Liver (tissue), 9 donors: ENCODE results near the gene STRN. TPM values are rescaled to one million over a fixed set of nuclear protein-coding genes. Genes with fewer than 3 reads are reported as not detected.

ENCODE experiments used
- DNase-seq: peaks from one replicate; pipeline ENCODE4 v3.0.0-alpha.2; 2017; ENCODE audit warnings: low spot score
- H3K27ac ChIP-seq, 2 donors: one replicate each; pipeline ENCODE4 v1.7.0; 2013; ENCODE audit warnings: inconsistent platforms in 2 of 2, low read length in 2 of 2, control low read depth in 1 of 2, low read depth in 1 of 2, mild to moderate bottlenecking in 1 of 2
- H3K27me3 ChIP-seq, 4 donors: one replicate each; pipeline versions ENCODE4 v1.6.1 to v1.7.0; 2013; ENCODE audit warnings: low read length in 3 of 4, inconsistent platforms in 1 of 4, mild to moderate bottlenecking in 1 of 4, moderate library complexity in 1 of 4; ENCODE audit not compliant: control insufficient read depth in 4 of 4, insufficient read depth in 4 of 4
- H3K36me3 ChIP-seq, 4 donors: one replicate each; pipeline versions ENCODE4 v1.6.1 to v1.7.0; 2013; ENCODE audit warnings: low read length in 3 of 4, mild to moderate bottlenecking in 3 of 4, low read depth in 1 of 4, moderate library complexity in 1 of 4; ENCODE audit not compliant: control insufficient read depth in 4 of 4, insufficient read depth in 3 of 4
- H3K4me1 ChIP-seq, 4 donors: one replicate each; pipeline versions ENCODE4 v1.6.1 to v1.7.0; 2013; ENCODE audit warnings: low read length in 3 of 4, mild to moderate bottlenecking in 3 of 4, moderate library complexity in 1 of 4; ENCODE audit not compliant: control insufficient read depth in 4 of 4, insufficient read depth in 4 of 4
- H3K4me3 ChIP-seq, 3 donors: one replicate each; pipeline versions ENCODE4 v1.6.1 to v1.7.0; 2013; ENCODE audit warnings: low read length in 3 of 3, control low read depth in 1 of 3, low read depth in 1 of 3, mild to moderate bottlenecking in 1 of 3
- H3K9ac ChIP-seq, 2 donors: one replicate each; pipeline ENCODE4 v1.7.0; 2013; ENCODE audit warnings: low read length in 2 of 2, mild to moderate bottlenecking in 2 of 2, moderate library complexity in 2 of 2, control low read depth in 1 of 2, low read depth in 1 of 2
- H3K9me3 ChIP-seq, 4 donors: one replicate each; pipeline versions ENCODE4 v1.6.1 to v1.7.0; 2013; ENCODE audit warnings: low read length in 3 of 4; ENCODE audit not compliant: control insufficient read depth in 4 of 4
- CTCF ChIP-seq: fragments of 150-350 bp; IDR thresholded peaks from 2 replicates; pipeline ENCODE4 v1.5.1; 2017; ENCODE audit warnings: improper control_type of control experiment, low read depth, low read length; ENCODE audit not compliant: missing input control
- EGR1 ChIP-seq, 2 donors: IDR thresholded peaks; 2 replicates each; pipeline ENCODE4 v1.6.1; 2016 to 2018; ENCODE audit warnings: antibody characterized with exemption in 2 of 2, low read depth in 2 of 2
- FOXA1 ChIP-seq: IDR thresholded peaks from 2 replicates; pipeline ENCODE4 v1.6.1; 2016; ENCODE audit warnings: antibody characterized with exemption
- FOXA2 ChIP-seq: IDR thresholded peaks from 2 replicates; pipeline ENCODE4 v1.6.1; 2016; ENCODE audit warnings: antibody characterized with exemption
- GABPA ChIP-seq, 2 donors: IDR thresholded peaks in 1 of 2; conservative IDR thresholded peaks in 1 of 2; 2 replicates each; pipeline ENCODE4 v1.6.1; 2016; ENCODE audit warnings: antibody characterized with exemption in 2 of 2, mild to moderate bottlenecking in 1 of 2, moderate library complexity in 1 of 2
- HNF4A ChIP-seq, 2 donors: conservative IDR thresholded peaks; 2 replicates each; pipeline ENCODE4 v1.6.1; 2016; ENCODE audit warnings: antibody characterized with exemption in 2 of 2, mild to moderate bottlenecking in 2 of 2
- HNF4G ChIP-seq: IDR thresholded peaks from 2 replicates; pipeline ENCODE4 v1.6.1; 2016; ENCODE audit warnings: antibody characterized with exemption
- JUND ChIP-seq, 2 donors: IDR thresholded peaks; 2 replicates each; pipeline ENCODE4 v1.6.1; 2016; ENCODE audit warnings: antibody characterized with exemption in 2 of 2
- NR2F2 ChIP-seq: IDR thresholded peaks from 2 replicates; pipeline ENCODE4 v1.6.1; 2016; ENCODE audit warnings: antibody characterized with exemption
- RAD21 ChIP-seq, 2 donors: IDR thresholded peaks; 2 replicates each; pipeline ENCODE4 v1.6.1; 2016; ENCODE audit warnings: antibody characterized with exemption in 2 of 2, mild to moderate bottlenecking in 2 of 2
- RXRA ChIP-seq, 2 donors: IDR thresholded peaks; 2 replicates each; pipeline ENCODE4 v1.6.1; 2017 to 2018; ENCODE audit warnings: antibody characterized with exemption in 2 of 2, mild to moderate bottlenecking in 1 of 2
- SP1 ChIP-seq: IDR thresholded peaks from 2 replicates; pipeline ENCODE4 v1.6.1; 2018; ENCODE audit warnings: antibody characterized with exemption, mild to moderate bottlenecking
- TAF1 ChIP-seq: conservative IDR thresholded peaks from 2 replicates; pipeline ENCODE4 v1.6.1; 2016; ENCODE audit warnings: antibody characterized with exemption, mild to moderate bottlenecking
- YY1 ChIP-seq: IDR thresholded peaks from 2 replicates; pipeline ENCODE4 v1.6.1; 2016; ENCODE audit warnings: antibody characterized with exemption, mild to moderate bottlenecking
- ZBTB33 ChIP-seq: IDR thresholded peaks from 2 replicates; pipeline ENCODE4 v1.6.1; 2016; ENCODE audit warnings: antibody characterized with exemption
- WGBS: extraction: QIAGEN DNeasy Blood & Tissue Kit; methylation state at CpG from one replicate; pipeline ENCODE4 v1.1.7; 2013; 5-methylcytosine and 5-hydroxymethylcytosine counted together
- polyA plus RNA-seq, 2 donors: library from polyadenylated mRNA; stranded (reverse) in 1 of 2; unstranded in 1 of 2; fragments of 200-250 nt in 1 of 2; fragments of >200 nt in 1 of 2; fragmentation: Nextera tagmentation in 1 of 2; extraction: Ambion mirVana in 1 of 2; gene quantifications; one replicate each; pipeline versions ENCODE4 v1.2.1 to v1.2.3, GENCODE V29; 2013 to 2015
- total RNA-seq, 2 donors: library from RNA; depleted of rRNA; stranded (reverse); fragments of >200 nt; gene quantifications; one replicate each; pipeline ENCODE4 v1.2.3, GENCODE V29; 2014
- TF ChIP-seq, protein P1 (sequence below): IDR thresholded peaks from 2 replicates; pipeline ENCODE4 v1.6.1; 2016; ENCODE audit warnings: antibody characterized with exemption
- TF ChIP-seq, protein P2 (sequence below): IDR thresholded peaks from 2 replicates; pipeline ENCODE4 v1.6.1; 2016; ENCODE audit warnings: antibody characterized with exemption, mild to moderate bottlenecking
- TF ChIP-seq, protein P3 (sequence below): IDR thresholded peaks from 2 replicates; pipeline ENCODE4 v1.6.1; 2016; ENCODE audit warnings: antibody characterized with exemption
- donor health status: healthy.
- donor health status: healthy.
- donor health status: healthy.
- donor health status: healthy.
- donor health status: healthy.

STRN gene
- total and polyA plus RNA-seq, 4 donors: 2.5 to 11.9 (median 5.6) TPM

DNA sequence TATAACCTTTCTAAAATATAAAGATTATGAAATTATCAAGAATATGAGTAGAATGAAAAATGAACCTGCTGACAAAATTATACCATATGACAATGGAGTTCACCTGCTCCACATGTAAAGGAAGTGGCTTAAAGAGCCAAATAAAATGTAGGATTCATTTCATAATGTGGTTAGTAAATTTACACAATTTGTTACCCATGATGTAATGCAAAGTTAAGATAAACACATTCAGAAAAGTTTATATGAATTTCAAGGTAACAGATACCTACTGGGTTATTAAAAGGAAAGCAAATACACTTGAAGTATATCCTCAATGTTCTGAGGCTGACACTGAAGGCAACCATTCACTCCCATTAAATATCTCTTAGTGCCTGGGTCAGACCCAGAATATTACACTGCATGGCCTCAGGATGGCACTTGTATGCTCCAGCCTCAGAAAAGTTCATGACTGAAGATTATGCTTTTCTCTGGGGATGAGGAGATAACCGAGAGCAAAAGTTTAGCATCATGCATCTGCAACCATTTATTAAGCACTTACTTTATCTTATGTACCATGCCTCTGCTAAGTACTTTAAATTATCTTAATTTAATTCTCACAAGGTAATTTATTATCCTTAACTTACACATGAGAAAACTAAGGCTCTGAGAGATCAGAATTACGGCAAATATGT, 6.2 kb downstream of the STRN start:
- TF ChIP-seq RAD21 (IDR thresholded peaks at IDR 0.05) (no peak), RXRA (IDR thresholded peaks at IDR 0.05) (no peak), ZBTB33 (no peak), HNF4A (conservative IDR thresholded peaks at IDR 0.05) (no peak), YY1 (no peak), GABPA (IDR thresholded peaks at IDR 0.05 in 1 of 2, conservative IDR thresholded peaks at IDR 0.05 in 1 of 2) (no peak), FOXA2 (no peak), HNF4G (no peak), TAF1 (no peak), SP1 (no peak), FOXA1 (no peak), JUND (IDR thresholded peaks at IDR 0.05) (no peak), EGR1 (IDR thresholded peaks at IDR 0.05; ENCODE audit: low read depth in 2 of 2) (no peak), NR2F2 (no peak), CTCF (no peak)
- TF ChIP-seq, protein P1, sequence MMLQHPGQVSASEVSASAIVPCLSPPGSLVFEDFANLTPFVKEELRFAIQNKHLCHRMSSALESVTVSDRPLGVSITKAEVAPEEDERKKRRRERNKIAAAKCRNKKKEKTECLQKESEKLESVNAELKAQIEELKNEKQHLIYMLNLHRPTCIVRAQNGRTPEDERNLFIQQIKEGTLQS: no peak
- TF ChIP-seq, protein P2, sequence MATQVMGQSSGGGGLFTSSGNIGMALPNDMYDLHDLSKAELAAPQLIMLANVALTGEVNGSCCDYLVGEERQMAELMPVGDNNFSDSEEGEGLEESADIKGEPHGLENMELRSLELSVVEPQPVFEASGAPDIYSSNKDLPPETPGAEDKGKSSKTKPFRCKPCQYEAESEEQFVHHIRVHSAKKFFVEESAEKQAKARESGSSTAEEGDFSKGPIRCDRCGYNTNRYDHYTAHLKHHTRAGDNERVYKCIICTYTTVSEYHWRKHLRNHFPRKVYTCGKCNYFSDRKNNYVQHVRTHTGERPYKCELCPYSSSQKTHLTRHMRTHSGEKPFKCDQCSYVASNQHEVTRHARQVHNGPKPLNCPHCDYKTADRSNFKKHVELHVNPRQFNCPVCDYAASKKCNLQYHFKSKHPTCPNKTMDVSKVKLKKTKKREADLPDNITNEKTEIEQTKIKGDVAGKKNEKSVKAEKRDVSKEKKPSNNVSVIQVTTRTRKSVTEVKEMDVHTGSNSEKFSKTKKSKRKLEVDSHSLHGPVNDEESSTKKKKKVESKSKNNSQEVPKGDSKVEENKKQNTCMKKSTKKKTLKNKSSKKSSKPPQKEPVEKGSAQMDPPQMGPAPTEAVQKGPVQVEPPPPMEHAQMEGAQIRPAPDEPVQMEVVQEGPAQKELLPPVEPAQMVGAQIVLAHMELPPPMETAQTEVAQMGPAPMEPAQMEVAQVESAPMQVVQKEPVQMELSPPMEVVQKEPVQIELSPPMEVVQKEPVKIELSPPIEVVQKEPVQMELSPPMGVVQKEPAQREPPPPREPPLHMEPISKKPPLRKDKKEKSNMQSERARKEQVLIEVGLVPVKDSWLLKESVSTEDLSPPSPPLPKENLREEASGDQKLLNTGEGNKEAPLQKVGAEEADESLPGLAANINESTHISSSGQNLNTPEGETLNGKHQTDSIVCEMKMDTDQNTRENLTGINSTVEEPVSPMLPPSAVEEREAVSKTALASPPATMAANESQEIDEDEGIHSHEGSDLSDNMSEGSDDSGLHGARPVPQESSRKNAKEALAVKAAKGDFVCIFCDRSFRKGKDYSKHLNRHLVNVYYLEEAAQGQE: no peak
- TF ChIP-seq, protein P3, sequence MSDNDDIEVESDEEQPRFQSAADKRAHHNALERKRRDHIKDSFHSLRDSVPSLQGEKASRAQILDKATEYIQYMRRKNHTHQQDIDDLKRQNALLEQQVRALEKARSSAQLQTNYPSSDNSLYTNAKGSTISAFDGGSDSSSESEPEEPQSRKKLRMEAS: no peak
- H3K27me3 ChIP-seq: no peaks in the 10 kb centered on the region
- H3K27ac ChIP-seq: no peak overlapping the region
- DNase-seq: no peak
- H3K4me3 ChIP-seq: no peak overlapping the region
- H3K9me3 ChIP-seq: no peaks in the 10 kb centered on the region
- H3K36me3 ChIP-seq: no peaks in the 10 kb centered on the region
- 94% methylated on average over 2 of the region's 2 CpGs for WGBS
- H3K9ac ChIP-seq: no peak overlapping the region
- H3K4me1 ChIP-seq: peaks cover 7 to 12% (median 8%) of the 10 kb centered on the region in 4 donors
